ENCODE data around the gene PKNOX2.

Gene PKNOX2

GRCh38 chr11:125463590-125464269 lies 299.2 kb downstream of the PKNOX2 start:
- no peak for TF ChIP-seq CTCF (IDR thresholded peaks at IDR 0.05; ENCODE audit: borderline replicate concordance, extremely low read depth, low read length, poor library complexity, severe bottlenecking)
- TF ChIP-seq EZH2 (IDR thresholded peaks at IDR 0.05; ENCODE audit: borderline replicate concordance, low read depth, low read length, severe bottlenecking), result no peak
- no peak overlapping the region for H3K9ac ChIP-seq (ENCODE audit: low read depth, low read length)

GRCh38 chr11:125464270-125464662 lies 299.7 kb downstream of the PKNOX2 start:
- Histone ChIP-seq H3K9me3 (ENCODE audit: insufficient read depth, low read length, severe bottlenecking) (no peaks in the 10 kb centered on the region), H3K36me3 (ENCODE audit: insufficient read depth, low read length) (no peaks in the 10 kb centered on the region), H3K27me3 (ENCODE audit: insufficient read depth, low read length, poor library complexity) (peaks cover 9% of the 10 kb centered on the region), H3K9ac (ENCODE audit: low read depth, low read length) (no peak overlapping the region), H3K4me1 (ENCODE audit: insufficient read depth, low read length) (no peaks in the 10 kb centered on the region), H3K27ac (ENCODE audit: low read length) (no peak overlapping the region), H4K20me1 (ENCODE audit: insufficient read depth, low read length) (no peaks in the 10 kb centered on the region), H3K4me3 (ENCODE audit: low read depth in 1 of 2, low read length in 2 of 2) (no peak overlapping the region), H3K4me2 (ENCODE audit: insufficient read depth, low read length) (no peak overlapping the region), H2AFZ (ENCODE audit: low read depth, low read length) (no peak overlapping the region), H3K79me2 (ENCODE audit: insufficient read depth, low read length) (no peaks in the 10 kb centered on the region)
- ATAC-seq (ENCODE audit: insufficient read depth, low read depth), result no peak
- TF ChIP-seq EZH2 (IDR thresholded peaks at IDR 0.05; ENCODE audit: borderline replicate concordance, low read depth, low read length, severe bottlenecking), result no peak
- TF ChIP-seq CTCF (IDR thresholded peaks at IDR 0.05; ENCODE audit: borderline replicate concordance, extremely low read depth, low read length, poor library complexity, severe bottlenecking), result no peak
- DNase-seq, result no peak

More at GRCh38 chr11:125463590-125464269, 299.2 kb downstream of the PKNOX2 start:
- Histone ChIP-seq H3K79me2 (ENCODE audit: insufficient read depth, low read length) (no peaks in the 10 kb centered on the region), H3K4me3 (ENCODE audit: low read depth in 1 of 2, low read length in 2 of 2) (no peak overlapping the region), H3K27me3 (ENCODE audit: insufficient read depth, low read length, poor library complexity) (peaks cover 9% of the 10 kb centered on the region), H3K9me3 (ENCODE audit: insufficient read depth, low read length, severe bottlenecking) (no peaks in the 10 kb centered on the region), H3K4me2 (ENCODE audit: insufficient read depth, low read length) (no peak overlapping the region), H2AFZ (ENCODE audit: low read depth, low read length) (no peak overlapping the region), H4K20me1 (ENCODE audit: insufficient read depth, low read length) (no peaks in the 10 kb centered on the region), H3K27ac (ENCODE audit: low read length) (no peak overlapping the region), H3K36me3 (ENCODE audit: insufficient read depth, low read length) (no peaks in the 10 kb centered on the region), H3K4me1 (ENCODE audit: insufficient read depth, low read length) (no peaks in the 10 kb centered on the region)
- DNase-seq (no peak), ATAC-seq (ENCODE audit: insufficient read depth, low read depth) (no peak)

GRCh38 chr11:125464666-125465065 lies 300.1 kb downstream of the PKNOX2 start:
- H3K79me2 ChIP-seq (ENCODE audit: insufficient read depth, low read length), result no peaks in the 10 kb centered on the region
- no peak overlapping the region for H2AFZ ChIP-seq (ENCODE audit: low read depth, low read length)
- no peaks in the 10 kb centered on the region for H4K20me1 ChIP-seq (ENCODE audit: insufficient read depth, low read length)
- ATAC-seq (ENCODE audit: insufficient read depth, low read depth) (no peak), DNase-seq (no peak)
- H3K9ac ChIP-seq (ENCODE audit: low read depth, low read length), result no peak overlapping the region
- no peaks in the 10 kb centered on the region for H3K36me3 ChIP-seq (ENCODE audit: insufficient read depth, low read length)
- H3K4me2 ChIP-seq (ENCODE audit: insufficient read depth, low read length), result no peak overlapping the region
- peaks cover 9% of the 10 kb centered on the region for H3K27me3 ChIP-seq (ENCODE audit: insufficient read depth, low read length, poor library complexity)
- H3K4me1 ChIP-seq (ENCODE audit: insufficient read depth, low read length), result no peaks in the 10 kb centered on the region
- H3K4me3 ChIP-seq (ENCODE audit: low read depth in 1 of 2, low read length in 2 of 2), result no peak overlapping the region
- no peak for TF ChIP-seq EZH2 (IDR thresholded peaks at IDR 0.05; ENCODE audit: borderline replicate concordance, low read depth, low read length, severe bottlenecking)
- TF ChIP-seq CTCF (IDR thresholded peaks at IDR 0.05; ENCODE audit: borderline replicate concordance, extremely low read depth, low read length, poor library complexity, severe bottlenecking), result no peak
- no peak overlapping the region for H3K27ac ChIP-seq (ENCODE audit: low read length)
- no peaks in the 10 kb centered on the region for H3K9me3 ChIP-seq (ENCODE audit: insufficient read depth, low read length, severe bottlenecking)
